Suprapubic skin (tissue), 4 donors: ENCODE measurements around the gene DNAJC5. TPM values are rescaled to one million over a fixed set of nuclear protein-coding genes. Genes with fewer than 3 reads are reported as not detected.
A peak's percentile ranks its signal among the peaks of the same experiment; 100 is the strongest.

Experiments
- DNase-seq, 2 donors: peaks; one replicate each; pipeline ENCODE4 v3.0.0-alpha.2; 2019; ENCODE audit warnings: low spot score in 2 of 2
- H3K27ac ChIP-seq: fragments of 200-600 bp; sonication (generic); one replicate; pipeline ENCODE4 v1.5.1; 2019
- H3K27me3 ChIP-seq: fragments of 200-600 bp; sonication (generic); one replicate; pipeline ENCODE4 v1.5.1; 2019
- H3K36me3 ChIP-seq: fragments of 200-600 bp; sonication (generic); one replicate; pipeline ENCODE4 v1.5.1; 2019
- H3K4me1 ChIP-seq: fragments of 200-600 bp; sonication (generic); one replicate; pipeline ENCODE4 v1.5.1; 2019
- H3K4me3 ChIP-seq: fragments of 200-600 bp; sonication (generic); one replicate; pipeline ENCODE4 v1.5.1; 2019; ENCODE audit warnings: mild to moderate bottlenecking
- H3K9me3 ChIP-seq: fragments of 200-600 bp; sonication (generic); one replicate; pipeline ENCODE4 v1.5.1; 2019
- EP300 ChIP-seq: sonication (generic); formaldehyde crosslinking; IDR thresholded peaks from one replicate; pipeline ENCODE4 v1.6.1; 2017; ENCODE audit warnings: antibody characterized with exemption
- POLR2A ChIP-seq, 2 donors: fragments of 450-650 bp; IDR thresholded peaks; one replicate each; pipeline ENCODE4 v1.6.1; 2017; ENCODE audit warnings: antibody characterized with exemption in 2 of 2, mild to moderate bottlenecking in 2 of 2, moderate library complexity in 2 of 2
- POLR2AphosphoS5 ChIP-seq, 3 donors: sonication (generic); formaldehyde crosslinking; IDR thresholded peaks; one replicate each; pipeline ENCODE4 v1.6.1; 2017; ENCODE audit warnings: antibody characterized with exemption in 3 of 3
- WGBS: methylation state at CpG from one replicate; pipeline ENCODE4 v1.1.5; 2018; 5-methylcytosine and 5-hydroxymethylcytosine counted together
- total RNA-seq, 4 donors: library from RNA; depleted of rRNA; stranded (reverse); fragments of >200 nt; gene quantifications; one replicate each; pipeline ENCODE4 v1.1.0, GENCODE V29; 2016
- TF ChIP-seq, protein P1 (sequence below), 2 donors: fragments of 200-600 bp in 1 of 2; fragments of 450-650 bp in 1 of 2; sonication (generic) in 1 of 2; IDR thresholded peaks; one replicate each; pipeline ENCODE4 v1.5.1; 2016 to 2019; ENCODE audit warnings: antibody characterized with exemption in 2 of 2, mild to moderate bottlenecking in 1 of 2, moderate library complexity in 1 of 2

DNAJC5 gene
- total RNA-seq, 4 donors from 2014 or later, result 36.4 to 62.0 (median 53.7) TPM

DNA sequence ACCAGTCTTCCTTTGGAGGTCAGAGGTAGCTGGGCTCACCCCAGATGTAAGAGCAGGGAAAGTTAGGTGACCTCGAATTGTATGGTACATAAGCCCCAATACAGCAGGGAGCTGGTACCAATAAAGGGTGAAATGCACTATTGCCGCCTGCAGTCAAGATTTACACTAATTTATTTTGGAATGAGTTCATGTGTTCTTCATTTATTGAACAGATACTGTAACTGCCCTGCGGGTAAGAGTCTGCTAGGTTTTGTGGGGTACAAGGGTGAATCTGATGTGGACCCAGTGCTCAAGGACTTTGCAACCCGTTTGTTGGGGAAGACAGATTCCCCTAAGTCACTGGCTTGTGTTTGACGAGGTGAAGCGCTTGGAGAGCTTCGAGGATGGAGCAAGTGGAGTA is 2.5 kb upstream of the DNAJC5 start:
- no peak for TF ChIP-seq EP300
- TF ChIP-seq POLR2A (IDR thresholded peaks at IDR 0.05), result no peak
- TF ChIP-seq POLR2AphosphoS5 (IDR thresholded peaks at IDR 0.05), result no peak
- TF ChIP-seq, protein P1, sequence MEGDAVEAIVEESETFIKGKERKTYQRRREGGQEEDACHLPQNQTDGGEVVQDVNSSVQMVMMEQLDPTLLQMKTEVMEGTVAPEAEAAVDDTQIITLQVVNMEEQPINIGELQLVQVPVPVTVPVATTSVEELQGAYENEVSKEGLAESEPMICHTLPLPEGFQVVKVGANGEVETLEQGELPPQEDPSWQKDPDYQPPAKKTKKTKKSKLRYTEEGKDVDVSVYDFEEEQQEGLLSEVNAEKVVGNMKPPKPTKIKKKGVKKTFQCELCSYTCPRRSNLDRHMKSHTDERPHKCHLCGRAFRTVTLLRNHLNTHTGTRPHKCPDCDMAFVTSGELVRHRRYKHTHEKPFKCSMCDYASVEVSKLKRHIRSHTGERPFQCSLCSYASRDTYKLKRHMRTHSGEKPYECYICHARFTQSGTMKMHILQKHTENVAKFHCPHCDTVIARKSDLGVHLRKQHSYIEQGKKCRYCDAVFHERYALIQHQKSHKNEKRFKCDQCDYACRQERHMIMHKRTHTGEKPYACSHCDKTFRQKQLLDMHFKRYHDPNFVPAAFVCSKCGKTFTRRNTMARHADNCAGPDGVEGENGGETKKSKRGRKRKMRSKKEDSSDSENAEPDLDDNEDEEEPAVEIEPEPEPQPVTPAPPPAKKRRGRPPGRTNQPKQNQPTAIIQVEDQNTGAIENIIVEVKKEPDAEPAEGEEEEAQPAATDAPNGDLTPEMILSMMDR (IDR thresholded peaks at IDR 0.05), result no peak
- H3K27me3 ChIP-seq, result no peaks in the 10 kb centered on the region
- no peak overlapping the region for H3K4me3 ChIP-seq
- H3K9me3 ChIP-seq, result no peaks in the 10 kb centered on the region
- H3K4me1 ChIP-seq, result peaks cover 44% of the 10 kb centered on the region
- DNase-seq, result no peak
- no peak overlapping the region for H3K27ac ChIP-seq
- H3K36me3 ChIP-seq, result peaks cover 38% of the 10 kb centered on the region
- WGBS, result 89% methylated on average over 7 of the region's 7 CpGs

DNA sequence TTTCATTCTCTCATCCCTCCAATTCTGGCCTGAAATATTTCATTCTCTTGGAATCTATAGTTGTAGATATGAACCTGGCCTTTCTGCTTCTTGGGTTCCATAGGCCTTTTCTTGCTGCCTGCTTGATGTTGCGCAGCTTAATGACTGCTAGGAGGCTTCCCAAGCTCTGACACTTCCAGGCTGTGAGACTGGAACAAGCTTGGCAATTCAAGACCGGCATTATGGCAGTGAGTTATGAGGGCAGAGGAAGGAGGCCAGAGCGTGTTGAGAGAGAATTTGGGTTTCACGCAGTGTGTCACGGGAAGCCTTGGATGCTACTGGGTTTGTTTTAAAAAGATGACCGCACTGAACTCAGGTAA is 948 bp upstream of the DNAJC5 start:
- Histone ChIP-seq H3K4me1 (peaks cover 48% of the 10 kb centered on the region), H3K27me3 (no peaks in the 10 kb centered on the region), H3K4me3 (peak overlapping the region; percentile 71), H3K36me3 (peaks cover 30% of the 10 kb centered on the region), H3K27ac (peak overlapping the region; percentile 90), H3K9me3 (no peaks in the 10 kb centered on the region)
- no peak for DNase-seq
- whole genome bisulfite sequencing, result 32% methylated on average over 6 of the region's 6 CpGs
- TF ChIP-seq, protein P1 (IDR thresholded peaks at IDR 0.05), result no peak

DNA sequence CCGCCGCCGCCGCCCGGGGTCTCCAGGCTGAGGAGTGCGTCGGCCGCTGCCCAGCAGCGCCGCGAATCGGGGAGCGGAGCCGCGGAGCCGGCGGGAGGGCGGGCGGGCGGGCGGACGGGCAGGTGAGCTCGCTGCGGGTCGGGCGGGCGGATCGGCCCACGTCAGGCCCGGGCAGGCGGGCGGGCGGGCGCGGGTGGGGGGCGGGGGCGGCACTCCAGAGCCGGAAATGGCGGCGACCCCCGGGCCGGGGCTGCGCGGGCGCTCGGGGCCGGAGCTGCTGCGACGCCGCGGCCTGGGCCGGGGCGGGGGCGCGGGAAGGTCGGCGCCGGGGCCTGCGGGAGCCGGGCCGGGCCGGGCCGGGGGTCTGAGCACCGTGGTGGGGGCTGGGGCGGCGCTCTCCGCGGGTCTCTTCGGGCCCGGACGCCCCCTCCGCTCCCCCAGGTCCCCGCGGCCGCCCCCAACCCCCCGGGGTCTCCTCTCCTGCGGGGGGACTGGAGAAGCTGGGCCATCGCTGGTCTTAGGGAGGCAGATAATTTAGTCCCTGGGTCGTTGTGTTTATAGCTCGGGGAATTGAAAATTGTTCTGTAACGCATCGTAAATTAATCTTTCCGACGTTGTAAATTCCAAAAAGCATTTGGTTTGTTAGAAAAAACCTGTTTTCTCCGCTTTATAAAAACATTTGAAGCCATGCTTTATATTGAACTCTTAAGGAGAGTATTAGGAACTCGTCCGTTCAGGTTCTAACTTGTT is 451 bp downstream of the DNAJC5 start:
- Histone ChIP-seq H3K27me3 (no peaks in the 10 kb centered on the region), H3K4me3 (peak overlapping the region; percentile 71), H3K4me1 (peaks cover 38% of the 10 kb centered on the region), H3K9me3 (no peaks in the 10 kb centered on the region), H3K27ac (peak overlapping the region; percentile 90), H3K36me3 (peaks cover 16% of the 10 kb centered on the region)
- TF ChIP-seq POLR2AphosphoS5 (IDR thresholded peaks at IDR 0.05) (no peak), POLR2A (IDR thresholded peaks at IDR 0.05) (no peak), EP300 (no peak)
- TF ChIP-seq, protein P1 (IDR thresholded peaks at IDR 0.05), result no peak
- no peak for DNase-seq
- WGBS, result 0% methylated on average over 37 of the region's 87 CpGs

DNA sequence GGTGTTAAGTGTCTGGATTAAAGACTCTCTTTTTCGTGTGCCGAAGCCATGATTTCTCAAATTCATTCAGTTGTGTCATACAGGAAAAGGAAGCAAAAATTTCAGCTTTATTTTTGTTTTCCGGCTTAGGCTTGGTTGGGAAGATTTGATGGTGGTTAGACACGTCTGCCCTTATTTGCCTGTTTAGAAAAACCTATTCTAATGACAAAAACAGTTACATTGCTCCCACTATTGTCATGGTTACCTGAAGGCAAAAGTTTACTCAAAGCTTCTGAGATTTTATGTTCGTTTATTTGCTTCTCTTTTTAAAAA is 982 bp downstream of the DNAJC5 start:
- Histone ChIP-seq H3K36me3 (peaks cover 11% of the 10 kb centered on the region), H3K27me3 (no peaks in the 10 kb centered on the region), H3K4me1 (peaks cover 37% of the 10 kb centered on the region), H3K9me3 (no peaks in the 10 kb centered on the region), H3K27ac (peak overlapping the region; percentile 90), H3K4me3 (peak overlapping the region; percentile 71)
- no peak for TF ChIP-seq POLR2A (IDR thresholded peaks at IDR 0.05)
- TF ChIP-seq, protein P1 (IDR thresholded peaks at IDR 0.05), result no peak
- no peak for TF ChIP-seq EP300
- TF ChIP-seq POLR2AphosphoS5 (IDR thresholded peaks at IDR 0.05), result no peak
- no peak for DNase-seq
- 2% methylated on average over 5 of the region's 5 CpGs for WGBS

DNA sequence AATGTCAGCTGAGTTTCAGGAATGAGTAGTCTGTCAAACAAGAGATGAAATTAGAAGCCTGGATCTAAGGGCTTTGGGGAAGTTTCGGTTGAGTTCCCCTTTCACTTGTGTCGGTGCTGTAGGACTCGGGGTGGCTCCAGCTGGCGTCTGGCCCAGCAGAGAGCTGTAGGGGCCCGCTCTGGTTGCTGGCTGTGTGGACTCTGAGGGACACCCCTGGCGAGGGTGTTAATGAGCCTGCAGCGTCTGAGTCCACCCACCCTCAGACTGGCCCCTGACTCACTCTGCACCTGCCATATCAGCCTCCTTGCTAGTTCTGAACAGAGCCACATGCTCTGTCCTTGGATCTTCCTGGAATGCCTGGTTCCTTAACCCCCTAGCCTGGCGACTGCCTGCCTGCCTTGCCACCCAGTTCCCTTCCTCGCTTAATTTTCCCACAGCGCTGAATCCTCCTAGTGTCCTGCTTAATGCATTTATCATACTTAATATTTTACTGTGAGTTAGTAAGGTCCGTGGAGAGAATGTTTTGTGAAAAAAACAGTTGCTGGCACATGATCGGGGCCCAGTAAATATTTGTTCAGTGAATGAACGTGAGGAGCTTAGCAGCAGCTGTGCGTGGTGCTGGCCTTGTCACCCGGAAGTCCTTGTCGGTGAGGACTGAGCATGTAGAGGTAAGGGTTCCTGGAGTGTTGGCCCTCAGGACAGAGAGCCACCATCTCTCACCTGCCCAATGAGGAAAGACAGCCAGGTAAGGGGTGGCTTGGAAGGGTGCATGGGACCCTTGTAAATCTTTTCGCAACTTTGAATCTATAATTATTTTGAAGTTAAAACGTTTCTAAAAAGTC is 1.6 kb downstream of the DNAJC5 start:
- Histone ChIP-seq H3K27me3 (no peaks in the 10 kb centered on the region), H3K36me3 (peaks cover 5% of the 10 kb centered on the region), H3K9me3 (no peaks in the 10 kb centered on the region), H3K27ac (peak overlapping the region; percentile 90), H3K4me1 (peaks cover 43% of the 10 kb centered on the region), H3K4me3 (peak overlapping the region; percentile 71)
- DNase-seq, result no peak
- TF ChIP-seq POLR2A (IDR thresholded peaks at IDR 0.05) (no peak), POLR2AphosphoS5 (IDR thresholded peaks at IDR 0.05) (no peak), EP300 (no peak)
- TF ChIP-seq, protein P1 (IDR thresholded peaks at IDR 0.05), result no peak
- WGBS, result 13% methylated on average over 18 of the region's 18 CpGs
